NCI-H2107 treated with DMSO at 0.1 percent for 48 hours (cell line): ENCODE measurements around the gene GABARAP.
A peak's percentile ranks its signal among the peaks of the same experiment; 100 is the strongest.

Experiments used
- DNase-seq: peaks from one replicate; lab custom pipeline; 2025; ENCODE audit not compliant: unreplicated experiment; lab: John Stamatoyannopoulos, UW

Gene GABARAP

GRCh38 chr17:7223375-7223774 is 18.9 kb downstream of the GABARAP start:
- no peak for DNase-seq

GRCh38 chr17:7222972-7223292 is 19.3 kb downstream of the GABARAP start:
- no peak for DNase-seq

DNA sequence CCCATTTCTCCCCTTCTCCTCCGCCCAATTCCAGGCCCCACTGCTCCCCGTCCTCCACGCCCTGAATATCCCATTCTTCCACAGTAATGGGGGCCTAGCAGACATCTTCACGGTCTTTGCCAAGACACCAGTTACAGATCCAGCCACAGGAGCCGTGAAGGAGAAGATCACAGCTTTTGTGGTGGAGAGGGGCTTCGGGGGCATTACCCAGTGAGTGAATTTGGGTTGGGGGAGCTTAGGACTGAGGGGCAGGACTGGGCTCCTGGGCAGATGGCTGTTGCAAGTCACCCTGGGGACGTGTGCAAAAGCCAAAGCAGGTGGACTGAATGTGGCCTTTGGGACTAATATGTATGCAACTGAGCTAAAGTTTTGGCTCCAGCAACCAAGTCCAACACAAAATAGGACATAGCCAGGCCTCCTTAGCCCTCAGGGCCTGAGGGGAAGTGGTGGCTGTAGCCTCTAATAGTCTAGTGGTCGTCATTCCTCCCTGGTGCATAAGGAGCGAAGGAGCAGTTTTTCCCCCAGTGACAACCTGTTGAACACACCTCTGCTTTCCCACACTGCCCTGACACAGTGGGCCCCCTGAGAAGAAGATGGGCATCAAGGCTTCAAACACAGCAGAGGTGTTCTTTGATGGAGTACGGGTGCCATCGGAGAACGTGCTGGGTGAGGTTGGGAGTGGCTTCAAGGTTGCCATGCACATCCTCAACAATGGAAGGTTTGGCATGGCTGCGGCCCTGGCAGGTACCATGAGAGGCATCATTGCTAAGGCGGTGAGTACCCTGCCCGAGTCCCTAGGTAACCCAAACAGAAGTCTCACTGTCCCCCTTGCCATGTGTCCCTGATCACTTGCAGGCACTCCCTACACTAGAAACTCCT is 19.9 kb downstream of the GABARAP start:
- no peak for DNase-seq

DNA sequence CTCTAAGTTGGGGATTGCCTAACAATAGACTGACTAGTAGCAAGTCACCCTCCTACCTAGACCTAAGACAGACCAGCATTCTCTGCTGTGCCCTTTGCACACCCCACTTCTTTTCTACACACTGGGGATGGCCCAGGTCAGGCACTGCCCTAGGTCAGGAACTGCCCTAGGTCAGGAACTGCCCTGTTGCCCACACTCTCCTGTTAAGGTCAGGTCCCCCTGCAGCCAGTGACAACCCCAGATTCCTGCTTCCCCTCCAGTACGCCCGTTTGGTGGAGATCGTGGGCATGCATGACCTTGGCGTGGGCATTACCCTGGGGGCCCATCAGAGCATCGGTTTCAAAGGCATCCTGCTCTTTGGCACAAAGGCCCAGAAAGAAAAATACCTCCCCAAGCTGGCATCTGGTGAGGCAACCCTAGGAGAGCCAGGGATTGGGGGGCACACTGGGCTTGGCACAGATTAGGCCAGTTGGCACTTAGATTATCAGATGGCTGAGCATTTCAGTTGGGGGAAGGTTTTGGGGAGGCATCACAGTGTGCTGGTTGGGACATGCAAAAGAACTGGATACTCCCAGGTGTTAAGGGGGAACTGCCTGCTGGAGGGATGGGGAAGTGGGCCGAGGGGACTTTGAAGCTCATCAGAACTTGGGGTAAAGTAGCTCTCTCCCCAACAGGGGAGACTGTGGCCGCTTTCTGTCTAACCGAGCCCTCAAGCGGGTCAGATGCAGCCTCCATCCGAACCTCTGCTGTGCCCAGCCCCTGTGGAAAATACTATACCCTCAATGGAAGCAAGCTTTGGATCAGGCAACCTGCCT is 20.8 kb downstream of the GABARAP start:
- DNase-seq: no peak

DNA sequence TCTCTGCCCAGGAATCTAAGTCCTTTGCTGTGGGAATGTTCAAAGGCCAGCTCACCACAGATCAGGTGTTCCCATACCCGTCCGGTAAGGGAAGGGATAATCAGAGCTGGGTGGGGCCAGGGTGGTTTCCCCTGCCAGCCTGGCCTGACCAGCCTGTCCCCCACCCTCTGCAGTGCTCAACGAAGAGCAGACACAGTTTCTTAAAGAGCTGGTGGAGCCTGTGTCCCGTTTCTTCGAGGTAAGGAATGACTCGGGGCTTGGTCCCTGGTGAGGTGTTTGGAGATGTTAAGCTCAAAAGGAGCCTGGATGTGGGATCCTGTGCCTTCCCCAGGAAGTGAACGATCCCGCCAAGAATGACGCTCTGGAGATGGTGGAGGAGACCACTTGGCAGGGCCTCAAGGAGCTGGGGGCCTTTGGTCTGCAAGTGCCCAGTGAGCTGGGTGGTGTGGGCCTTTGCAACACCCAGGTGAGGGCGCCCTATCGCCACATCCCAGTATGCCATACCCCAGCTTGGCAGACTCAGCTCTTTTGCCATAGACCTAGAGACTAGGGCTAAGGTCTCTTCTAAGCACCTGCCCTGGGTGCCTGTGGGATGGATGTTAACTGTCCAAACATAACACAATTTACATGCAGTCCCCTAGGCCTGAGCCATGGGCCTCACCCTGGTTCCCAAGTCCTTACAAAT is 21.5 kb downstream of the GABARAP start:
- DNase-seq: no peak

DNA sequence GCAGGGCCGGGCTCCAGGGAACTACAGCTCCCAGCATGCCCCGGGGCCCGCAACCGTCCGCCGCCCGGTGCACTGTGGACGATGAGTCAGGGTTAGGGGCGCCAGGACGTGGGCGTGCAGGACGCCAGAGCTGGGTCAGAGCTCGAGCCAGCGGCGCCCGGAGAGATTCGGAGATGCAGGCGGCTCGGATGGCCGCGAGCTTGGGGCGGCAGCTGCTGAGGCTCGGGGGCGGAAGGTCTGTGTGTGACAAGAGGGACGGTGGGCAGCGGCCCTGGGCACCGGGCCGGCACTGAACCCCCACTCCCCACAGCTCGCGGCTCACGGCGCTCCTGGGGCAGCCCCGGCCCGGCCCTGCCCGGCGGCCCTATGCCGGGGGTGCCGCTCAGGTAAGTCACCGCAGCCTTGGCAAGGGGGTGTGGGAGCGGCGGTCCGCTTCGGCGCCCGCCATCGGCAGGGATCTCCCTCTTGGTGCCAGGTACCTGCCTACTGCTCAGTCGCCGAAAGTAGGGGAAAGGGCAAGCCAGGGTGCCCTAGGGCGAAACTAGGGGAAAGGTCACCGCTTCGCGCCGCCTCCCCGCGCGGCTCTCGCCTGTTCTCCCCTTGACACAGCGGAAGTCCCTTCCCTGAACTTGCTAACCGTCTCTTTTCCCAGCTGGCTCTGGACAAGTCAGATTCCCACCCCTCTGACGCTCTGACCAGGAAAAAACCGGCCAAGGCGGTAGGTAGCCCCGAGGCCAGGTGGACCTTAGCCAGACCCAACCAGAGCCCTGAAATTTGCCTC is 22.2 kb downstream of the GABARAP start, which contains the start of the genes ACADVL and DLG4:
ACADVL (plus strand) TSS at position 127 of the 781 bp plus-strand sequence; CDS start at position 174, 47 bp downstream.
DLG4 (minus strand) TSS at position 25 of the 781 bp plus-strand sequence.
- DNase-seq: no peak

DNA sequence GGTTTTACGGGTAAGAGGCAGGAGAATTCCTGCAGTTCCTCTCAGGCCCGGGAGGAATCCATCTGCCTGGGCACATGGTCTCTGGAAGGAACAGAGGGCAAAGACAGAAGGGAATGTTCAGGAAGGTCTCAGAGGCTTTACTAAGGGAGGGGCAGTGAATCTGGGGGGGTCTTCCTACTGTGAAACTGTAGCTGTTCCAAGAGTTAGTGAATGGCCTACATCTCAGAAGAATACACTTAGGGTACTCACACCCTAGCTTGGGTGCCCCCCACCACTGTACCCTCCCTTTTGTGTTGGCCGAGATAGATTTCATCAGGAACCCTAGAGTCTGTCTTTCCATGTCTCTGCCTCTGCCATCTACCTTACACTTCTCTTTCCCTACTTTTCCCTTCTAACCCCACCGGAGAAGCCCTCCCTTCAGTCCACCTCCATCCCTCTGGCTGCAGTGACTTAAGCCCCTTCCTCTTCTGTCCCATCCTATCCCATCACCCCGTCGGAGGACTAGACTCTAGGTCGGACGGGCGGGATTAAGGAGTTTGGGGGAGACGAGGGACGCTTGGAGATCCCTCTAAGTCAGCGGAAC is 22.9 kb downstream of the GABARAP start:
- no peak for DNase-seq

DNA sequence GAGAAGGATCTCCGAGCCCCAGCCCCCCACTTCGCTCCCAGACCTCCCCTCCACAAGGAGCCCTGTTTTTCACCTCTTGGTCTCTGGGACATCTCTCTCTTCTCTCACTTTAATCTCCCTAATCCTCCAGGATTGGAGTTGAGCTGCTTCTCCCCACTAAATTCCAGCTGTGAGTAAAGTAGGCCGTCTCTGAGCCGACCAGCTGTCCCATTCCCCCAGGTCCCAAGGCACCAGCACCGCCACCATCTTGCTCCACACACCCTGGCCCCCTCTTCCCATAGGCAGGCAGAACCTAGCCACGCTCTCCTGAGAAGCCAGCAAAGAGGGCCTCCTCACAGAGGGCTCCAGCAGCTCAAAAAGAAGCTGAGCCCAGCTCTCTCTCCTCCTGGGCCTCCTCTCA is 23.5 kb downstream of the GABARAP start:
- no peak for DNase-seq

- DNase-seq: no peak
These were observed 24.1 kb downstream of the GABARAP start for GRCh38 chr17:7218166-7218565.

DNA sequence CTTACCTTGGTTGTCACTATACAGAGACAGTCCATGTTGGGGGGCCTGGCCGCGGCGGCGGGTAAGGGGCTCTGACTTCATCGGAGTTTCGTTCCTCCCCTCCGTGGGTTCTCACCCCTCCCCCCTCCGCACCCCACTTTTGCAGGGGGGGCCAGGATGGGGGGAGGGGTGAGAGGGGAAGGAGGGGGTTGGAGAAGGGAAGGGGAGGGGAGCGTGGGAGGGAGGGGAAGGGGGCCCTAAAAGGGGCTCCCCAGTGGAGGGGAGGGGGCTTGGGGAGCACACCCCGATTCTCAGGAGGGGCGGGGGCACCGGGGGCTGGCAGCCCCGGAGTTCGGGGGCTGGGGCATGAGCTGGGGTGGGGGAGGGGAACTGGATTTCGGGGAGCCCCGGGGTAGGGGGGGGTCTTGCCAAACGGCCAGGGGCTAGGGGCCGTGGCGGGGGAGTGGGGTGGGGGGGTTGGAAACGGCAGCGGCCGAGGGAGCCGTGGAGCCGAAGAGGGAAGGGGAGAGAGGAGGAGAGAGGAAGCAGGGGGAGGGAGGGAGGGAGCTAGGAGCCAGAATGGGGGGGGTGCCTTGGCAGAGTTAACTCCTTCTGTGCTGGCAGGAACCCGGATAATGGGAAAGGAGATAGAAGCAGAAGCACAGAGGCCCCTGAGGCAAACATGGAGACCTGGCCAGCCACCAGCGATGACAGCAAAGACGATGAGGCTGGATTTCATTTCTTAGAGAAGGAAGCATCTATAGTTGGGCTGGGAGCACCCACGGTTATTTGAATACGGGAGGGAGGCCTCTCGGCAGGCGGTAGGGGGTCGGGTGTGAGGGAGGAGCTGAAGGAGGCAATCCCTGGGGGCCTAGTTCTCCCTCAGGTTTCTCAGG is 24.9 kb downstream of the GABARAP start:
- no peak for DNase-seq

- DNase-seq: no peak
These were observed 25.8 kb downstream of the GABARAP start for GRCh38 chr17:7216242-7217112.

GRCh38 chr17:7215652-7216180 is 26.5 kb downstream of the GABARAP start:
- DNase-seq: no peak

- no peak for DNase-seq
These were observed 27.1 kb downstream of the GABARAP start for GRCh38 chr17:7215136-7215638.

GRCh38 chr17:7214300-7215135 is 27.7 kb downstream of the GABARAP start:
- DNase-seq: peak; percentile 70

DNA sequence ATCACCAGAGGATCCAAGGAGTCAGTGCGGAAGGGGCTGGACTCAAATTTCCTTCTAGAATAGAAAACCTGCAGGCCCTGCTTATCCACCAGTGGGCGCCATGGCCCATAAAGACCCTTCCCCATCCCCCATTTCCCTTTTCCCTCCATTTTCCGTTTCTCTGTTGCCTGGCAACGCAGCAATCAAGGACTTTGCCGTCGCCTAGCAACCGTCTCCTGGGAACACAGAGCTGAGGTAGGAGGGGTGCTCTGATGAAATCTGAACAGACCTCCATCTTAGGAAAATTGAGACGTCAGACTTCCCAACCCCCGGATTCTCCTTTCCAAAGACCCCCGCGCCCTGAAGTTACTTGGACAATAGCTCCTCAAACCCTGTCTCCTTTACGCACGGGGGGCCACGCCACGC is 28.4 kb downstream of the GABARAP start:
- peak; percentile 47 for DNase-seq

DNA sequence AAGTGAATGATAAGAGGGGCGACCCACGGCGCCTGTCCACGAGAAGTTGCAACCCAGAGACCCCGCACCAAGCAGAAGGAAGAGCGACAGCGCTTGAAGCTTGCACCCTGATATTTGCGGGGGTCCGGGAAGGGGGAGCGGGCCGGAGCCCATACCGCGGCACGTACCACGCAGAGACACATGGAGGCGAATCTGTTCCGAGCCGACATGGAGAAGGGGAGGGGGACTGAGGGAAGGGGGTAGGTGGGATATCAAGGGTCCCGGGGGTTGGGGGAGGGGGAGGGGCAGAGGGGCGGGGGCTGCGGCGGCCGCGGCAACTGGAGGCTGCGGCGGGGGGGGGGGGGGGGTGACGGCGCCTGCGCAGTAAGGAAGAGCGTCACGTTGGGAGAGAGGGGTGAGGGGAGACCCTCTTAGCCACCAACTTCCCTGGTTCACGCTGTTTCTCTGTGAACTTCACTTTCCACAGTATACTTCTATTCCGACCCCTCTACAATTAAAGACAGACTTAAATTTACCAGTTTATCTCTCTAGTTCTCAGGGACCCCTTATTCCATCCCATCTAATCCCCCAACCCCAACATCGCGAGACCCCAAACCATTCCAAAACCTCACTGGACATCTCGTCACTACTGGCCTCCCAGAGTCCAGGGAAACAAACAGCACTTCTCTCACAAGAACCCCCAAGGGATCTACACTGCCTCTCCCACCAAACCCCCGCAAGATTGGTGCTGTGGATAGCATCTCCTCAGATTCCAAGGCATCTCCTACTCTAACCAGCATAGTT is 30.6 kb downstream of the GABARAP start:
- no peak for DNase-seq
